GM06990 (cell line): Measurements from ENCODE around the gene PPFIA1.

Experiments
- DNase-seq: peaks from one replicate; pipeline ENCODE4 v3.0.0-alpha.2; 2011; ENCODE audit not compliant: insufficient read length; ENCODE audit errors: extremely low read depth
- H3K27me3 ChIP-seq: replicated peaks from 2 replicates; pipeline ENCODE4 v1.6.0; 2011; ENCODE audit warnings: low read length; ENCODE audit not compliant: control insufficient read depth, insufficient read depth
- H3K36me3 ChIP-seq: 2 replicates; pipeline ENCODE4 v1.5.1; 2011; ENCODE audit warnings: low read length; ENCODE audit not compliant: control insufficient read depth, insufficient read depth
- H3K4me3 ChIP-seq: replicated peaks from 2 replicates; pipeline ENCODE4 v1.5.1; 2011; ENCODE audit warnings: low read depth, mild to moderate bottlenecking, control low read depth, low read length
- CTCF ChIP-seq: IDR thresholded peaks from 2 replicates; pipeline ENCODE4 v1.5.1; 2011; ENCODE audit warnings: low read length, control low read depth, mild to moderate bottlenecking, inconsistent platforms; ENCODE audit not compliant: insufficient read depth, poor library complexity, severe bottlenecking

Gene PPFIA1

GRCh38 chr11:70270104-70270876, at the start of gene PPFIA1:
Gene PPFIA1 (plus strand): TSS chr11:70270690. CDS start chr11:70272173, 1,483 bp downstream.
- no peaks in the 10 kb centered on the region for H3K27me3 ChIP-seq
- TF ChIP-seq CTCF: peak; percentile 19
- peaks cover 9% of the 10 kb centered on the region; the same call in 1 of the 2 replicates for H3K36me3 ChIP-seq
- H3K4me3 ChIP-seq: peak within 1 kb of the TSS; percentile 88
- DNase-seq: peak; percentile 98

GRCh38 chr11:70220920-70221319, 49.6 kb upstream of the PPFIA1 start:
- TF ChIP-seq CTCF: no peak
- no peak for DNase-seq
- Histone ChIP-seq H3K4me3 (no peak overlapping the region), H3K36me3 (no peaks in the 10 kb centered on the region), H3K27me3 (no peaks in the 10 kb centered on the region; the same call in 1 of the 2 replicates)

- Histone ChIP-seq H3K4me3 (no peak overlapping the region), H3K36me3 (no peaks in the 10 kb centered on the region), H3K27me3 (no peaks in the 10 kb centered on the region; the same call in none of the 2 replicates)
- TF ChIP-seq CTCF: no peak
- no peak for DNase-seq
These were observed 44.8 kb upstream of the PPFIA1 start for GRCh38 chr11:70225681-70226177.

DNA sequence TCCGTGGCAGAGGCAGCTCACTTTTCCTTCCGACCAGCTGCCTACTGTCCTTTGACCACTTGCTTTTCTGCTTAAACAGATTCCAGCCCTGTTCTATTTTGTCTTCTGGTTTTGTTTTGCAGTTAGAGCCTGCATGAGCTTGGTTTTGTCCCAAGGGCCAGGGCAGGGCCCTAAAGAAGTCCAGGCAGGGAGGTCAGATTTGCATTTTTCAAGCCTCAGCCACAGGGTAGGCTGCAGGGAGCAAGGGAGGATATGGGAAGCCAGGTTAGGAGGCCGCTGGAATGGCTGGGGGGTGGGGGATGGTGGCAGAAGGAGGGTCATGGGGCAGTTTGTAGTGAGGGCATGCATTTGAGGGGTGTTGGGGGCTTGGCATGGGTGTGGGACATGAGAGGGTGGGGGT, 44.3 kb upstream of the PPFIA1 start:
- H3K36me3 ChIP-seq: no peaks in the 10 kb centered on the region
- no peaks in the 10 kb centered on the region; the same call in none of the 2 replicates for H3K27me3 ChIP-seq
- DNase-seq: no peak
- no peak overlapping the region for H3K4me3 ChIP-seq
- no peak for TF ChIP-seq CTCF

- peak; percentile 36 for TF ChIP-seq CTCF
- Histone ChIP-seq H3K4me3 (no peak overlapping the region), H3K36me3 (no peaks in the 10 kb centered on the region), H3K27me3 (no peaks in the 10 kb centered on the region; the same call in none of the 2 replicates)
- DNase-seq: no peak
These were observed 43.5 kb upstream of the PPFIA1 start for GRCh38 chr11:70226967-70227366.
